Measurements from ENCODE around the gene CYP19A1. TPM values are rescaled to one million over a fixed set of nuclear protein-coding genes. Genes with fewer than 3 reads are reported as not detected.

The CYP19A1 gene
- polyA plus RNA-seq, 1 of the 3 experiments (the other 2 are of a cell fraction), result 0.03 TPM

DNA sequence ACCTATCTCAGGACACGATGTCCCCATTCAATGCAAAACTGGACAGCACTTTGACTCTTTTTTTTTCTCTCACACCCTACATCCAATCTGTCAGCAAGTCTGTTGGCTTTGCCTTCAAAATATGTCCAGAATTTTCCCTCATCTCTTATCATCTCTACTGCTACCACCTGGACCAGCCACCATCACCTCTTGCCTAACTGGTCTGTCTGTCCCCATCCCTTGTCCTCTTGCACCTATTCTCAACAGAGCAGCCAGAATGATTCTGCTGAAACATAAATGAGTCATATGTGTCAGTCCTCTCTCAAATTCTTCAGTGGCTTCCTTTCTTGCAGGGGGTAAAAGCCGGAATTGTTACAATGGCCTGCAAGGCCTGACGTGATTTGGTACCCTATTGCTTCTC, 105.8 kb downstream of the CYP19A1 start:
- no peak for DNase-seq
- TF ChIP-seq RFX5 (IDR thresholded peaks at IDR 0.05; ENCODE audit: low read length) (no peak), NFIC (IDR thresholded peaks at IDR 0.05; ENCODE audit: borderline replicate concordance) (no peak), GABPA (IDR thresholded peaks at IDR 0.05; ENCODE audit: low read depth) (no peak), SMC3 (IDR thresholded peaks at IDR 0.05; ENCODE audit: low read depth, low read length) (no peak), FOSL2 (IDR thresholded peaks at IDR 0.05; ENCODE audit: borderline replicate concordance, low read depth) (no peak), TAF1 (IDR thresholded peaks at IDR 0.05; ENCODE audit: borderline replicate concordance, low read depth, low read length) (no peak), RAD21 (IDR thresholded peaks at IDR 0.05; ENCODE audit: low read length) (no peak), FOXM1 (IDR thresholded peaks at IDR 0.05; ENCODE audit: low read depth) (no peak), NRF1 (IDR thresholded peaks at IDR 0.05; ENCODE audit: low read depth, low read length) (no peak), EP300 (IDR thresholded peaks at IDR 0.05; ENCODE audit: borderline replicate concordance in 1 of 2, low read depth in 1 of 2, low read length in 1 of 2) (no peak), FOXJ3 (CRISPR knock-in tag; IDR thresholded peaks at IDR 0.05) (no peak), JUND (IDR thresholded peaks at IDR 0.05) (no peak), YY1 (IDR thresholded peaks at IDR 0.05; ENCODE audit: low read depth) (no peak), CHD2 (IDR thresholded peaks at IDR 0.05; ENCODE audit: low read length, partially characterized antibody) (no peak)
- TF ChIP-seq, protein P1, sequence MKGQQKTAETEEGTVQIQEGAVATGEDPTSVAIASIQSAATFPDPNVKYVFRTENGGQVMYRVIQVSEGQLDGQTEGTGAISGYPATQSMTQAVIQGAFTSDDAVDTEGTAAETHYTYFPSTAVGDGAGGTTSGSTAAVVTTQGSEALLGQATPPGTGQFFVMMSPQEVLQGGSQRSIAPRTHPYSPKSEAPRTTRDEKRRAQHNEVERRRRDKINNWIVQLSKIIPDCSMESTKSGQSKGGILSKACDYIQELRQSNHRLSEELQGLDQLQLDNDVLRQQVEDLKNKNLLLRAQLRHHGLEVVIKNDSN (IDR thresholded peaks at IDR 0.05; ENCODE audit: borderline replicate concordance, low read depth), result no peak
- TF ChIP-seq, protein P2, sequence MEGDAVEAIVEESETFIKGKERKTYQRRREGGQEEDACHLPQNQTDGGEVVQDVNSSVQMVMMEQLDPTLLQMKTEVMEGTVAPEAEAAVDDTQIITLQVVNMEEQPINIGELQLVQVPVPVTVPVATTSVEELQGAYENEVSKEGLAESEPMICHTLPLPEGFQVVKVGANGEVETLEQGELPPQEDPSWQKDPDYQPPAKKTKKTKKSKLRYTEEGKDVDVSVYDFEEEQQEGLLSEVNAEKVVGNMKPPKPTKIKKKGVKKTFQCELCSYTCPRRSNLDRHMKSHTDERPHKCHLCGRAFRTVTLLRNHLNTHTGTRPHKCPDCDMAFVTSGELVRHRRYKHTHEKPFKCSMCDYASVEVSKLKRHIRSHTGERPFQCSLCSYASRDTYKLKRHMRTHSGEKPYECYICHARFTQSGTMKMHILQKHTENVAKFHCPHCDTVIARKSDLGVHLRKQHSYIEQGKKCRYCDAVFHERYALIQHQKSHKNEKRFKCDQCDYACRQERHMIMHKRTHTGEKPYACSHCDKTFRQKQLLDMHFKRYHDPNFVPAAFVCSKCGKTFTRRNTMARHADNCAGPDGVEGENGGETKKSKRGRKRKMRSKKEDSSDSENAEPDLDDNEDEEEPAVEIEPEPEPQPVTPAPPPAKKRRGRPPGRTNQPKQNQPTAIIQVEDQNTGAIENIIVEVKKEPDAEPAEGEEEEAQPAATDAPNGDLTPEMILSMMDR (IDR thresholded peaks at IDR 0.05), result no peak
- no peaks in the 10 kb centered on the region for H3K79me2 ChIP-seq (ENCODE audit: insufficient read depth)
- H3K4me1 ChIP-seq (ENCODE audit: control insufficient read depth in 1 of 2, insufficient read depth in 2 of 2, low read depth in 1 of 2, low read length in 1 of 2), result peaks cover 3 to 11% of the 10 kb centered on the region in 2 experiments; a peak in 3 of 4 replicates
- POLR2A ChIA-PET, result no interaction called here
- H3K27me3 ChIP-seq (ENCODE audit: insufficient read depth), result peaks cover 4% of the 10 kb centered on the region; the same call in 1 of the 2 replicates
- no peak overlapping the region for H2AFZ ChIP-seq (ENCODE audit: low read depth)
- no peak overlapping the region for H3K4me2 ChIP-seq
- no peak overlapping the region for H3K27ac ChIP-seq (ENCODE audit: low read depth in 2 of 2, low read length in 1 of 2)
- no peaks in the 10 kb centered on the region for H3K36me3 ChIP-seq (replicated peaks in 1 of 2; ENCODE audit: control insufficient read depth in 1 of 2, insufficient read depth in 2 of 2, low read length in 1 of 2)
- no peaks in the 10 kb centered on the region for H3F3A ChIP-seq (replicated peaks; ENCODE audit: insufficient read depth)
- 59% methylated on average over 3 of the region's 3 CpGs for WGBS (ENCODE audit: low lambda C conversion rate)
- no peaks in the 10 kb centered on the region for H4K20me1 ChIP-seq (ENCODE audit: insufficient read depth)
- CTCF ChIA-PET, result no interaction called here
- H3K9ac ChIP-seq, result no peak overlapping the region
- H3K4me3 ChIP-seq (ENCODE audit: low read depth in 2 of 2, low read length in 1 of 2), result no peak overlapping the region
- no peaks in the 10 kb centered on the region for H3K9me2 ChIP-seq
- no peaks in the 10 kb centered on the region for H3K9me3 ChIP-seq

DNA sequence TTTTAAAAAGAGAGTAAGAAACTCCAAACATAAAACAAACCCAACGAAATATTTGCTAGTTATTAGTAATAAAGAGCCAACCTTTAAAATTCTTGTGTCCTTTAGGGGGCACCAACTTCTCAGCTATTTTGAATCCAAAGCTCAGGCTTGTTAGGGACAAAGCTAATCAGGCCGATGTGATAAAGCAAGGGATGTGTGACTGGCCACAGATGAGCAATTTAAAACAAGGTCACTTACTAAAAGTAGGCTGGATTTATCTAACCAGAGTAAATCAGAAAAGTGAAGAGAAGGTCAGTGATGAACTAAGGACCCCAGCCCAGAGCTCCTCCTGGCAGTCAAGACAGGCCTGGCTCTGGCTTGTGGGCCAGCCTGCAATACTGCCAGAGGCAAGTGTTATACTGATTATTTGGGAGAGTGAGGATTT, 108.5 kb downstream of the CYP19A1 start:
- no peak overlapping the region for H3K9ac ChIP-seq
- no peaks in the 10 kb centered on the region for H3K9me3 ChIP-seq
- no peak overlapping the region; a peak in 1 of 4 replicates for H3K4me3 ChIP-seq (ENCODE audit: low read depth in 2 of 2, low read length in 1 of 2)
- WGBS (ENCODE audit: low lambda C conversion rate), result 45% methylated on average over 2 of the region's 2 CpGs
- H3K79me2 ChIP-seq (ENCODE audit: insufficient read depth), result no peaks in the 10 kb centered on the region
- H4K20me1 ChIP-seq (ENCODE audit: insufficient read depth), result no peaks in the 10 kb centered on the region
- no peaks in the 10 kb centered on the region for H3K36me3 ChIP-seq (replicated peaks in 1 of 2; ENCODE audit: control insufficient read depth in 1 of 2, insufficient read depth in 2 of 2, low read length in 1 of 2)
- H3K9me2 ChIP-seq, result no peaks in the 10 kb centered on the region
- TF ChIP-seq MEF2A (IDR thresholded peaks at IDR 0.05; ENCODE audit: borderline replicate concordance, low read depth) (no peak), FOSL2 (IDR thresholded peaks at IDR 0.05; ENCODE audit: borderline replicate concordance, low read depth) (no peak), RAD21 (IDR thresholded peaks at IDR 0.05; ENCODE audit: low read length) (peak; percentile 88), FOXM1 (IDR thresholded peaks at IDR 0.05; ENCODE audit: low read depth) (no peak), SMC3 (IDR thresholded peaks at IDR 0.05; ENCODE audit: low read depth, low read length) (peak; percentile 62)
- TF ChIP-seq, protein P2 (IDR thresholded peaks at IDR 0.05), result peak; percentile 55
- no peak overlapping the region; a peak in 1 of 4 replicates for H3K27ac ChIP-seq (ENCODE audit: low read depth in 2 of 2, low read length in 1 of 2)
- H3K4me2 ChIP-seq, result no peak overlapping the region
- CTCF ChIA-PET, result interaction anchor here (0.7 to 8.2 kb wide), 35 partner anchors 9 to 420 kb away, joined by 3 to 147 read pairs (median 5); partner anchors contain the start of gene GLDN
- DNase-seq, result peak; percentile 55
- no peak overlapping the region for H2AFZ ChIP-seq (ENCODE audit: low read depth)
- H3K27me3 ChIP-seq (ENCODE audit: insufficient read depth), result no peaks in the 10 kb centered on the region; the same call in 1 of the 2 replicates
- H3F3A ChIP-seq (replicated peaks; ENCODE audit: insufficient read depth), result no peaks in the 10 kb centered on the region
- peaks cover 3 to 11% of the 10 kb centered on the region in 2 experiments; a peak in 2 of 4 replicates for H3K4me1 ChIP-seq (ENCODE audit: control insufficient read depth in 1 of 2, insufficient read depth in 2 of 2, low read depth in 1 of 2, low read length in 1 of 2)
- POLR2A ChIA-PET, result no interaction called here

Data from SK-N-SH (cell line).